Adipocyte (in vitro differentiated cells): Measurements from ENCODE around the gene HOXC11.
A peak's percentile ranks its signal among the peaks of the same experiment; 100 is the strongest.

Experiments
- DNase-seq: peaks from one replicate; pipeline ENCODE4 v3.0.0-alpha.2; 2015; ENCODE audit warnings: low read depth
- H3K27me3 ChIP-seq: replicated peaks from 2 replicates; pipeline ENCODE4 v1.7.0; 2013; ENCODE audit warnings: mild to moderate bottlenecking, low read length, moderate library complexity; ENCODE audit not compliant: control insufficient read depth, insufficient read depth
- H3K36me3 ChIP-seq: 2 replicates; pipeline ENCODE4 v1.7.0; 2013; ENCODE audit warnings: low read length, mild to moderate bottlenecking, moderate library complexity; ENCODE audit not compliant: control insufficient read depth, insufficient read depth, severe bottlenecking
- H3K4me1 ChIP-seq: 2 replicates; pipeline ENCODE4 v1.7.0; 2013; ENCODE audit warnings: mild to moderate bottlenecking, low read length, moderate library complexity; ENCODE audit not compliant: control insufficient read depth, insufficient read depth
- H3K4me3 ChIP-seq: 2 replicates; pipeline ENCODE4 v1.7.0; 2013; ENCODE audit warnings: mild to moderate bottlenecking, low read length, moderate library complexity
- H3K9ac ChIP-seq: 2 replicates; pipeline ENCODE4 v1.7.0; 2013; ENCODE audit warnings: mild to moderate bottlenecking, low read length, moderate library complexity
- H3K9me3 ChIP-seq: 2 replicates; pipeline ENCODE4 v1.7.0; 2013; ENCODE audit warnings: mild to moderate bottlenecking, low read length, moderate library complexity; ENCODE audit not compliant: control insufficient read depth

Gene HOXC11

DNA sequence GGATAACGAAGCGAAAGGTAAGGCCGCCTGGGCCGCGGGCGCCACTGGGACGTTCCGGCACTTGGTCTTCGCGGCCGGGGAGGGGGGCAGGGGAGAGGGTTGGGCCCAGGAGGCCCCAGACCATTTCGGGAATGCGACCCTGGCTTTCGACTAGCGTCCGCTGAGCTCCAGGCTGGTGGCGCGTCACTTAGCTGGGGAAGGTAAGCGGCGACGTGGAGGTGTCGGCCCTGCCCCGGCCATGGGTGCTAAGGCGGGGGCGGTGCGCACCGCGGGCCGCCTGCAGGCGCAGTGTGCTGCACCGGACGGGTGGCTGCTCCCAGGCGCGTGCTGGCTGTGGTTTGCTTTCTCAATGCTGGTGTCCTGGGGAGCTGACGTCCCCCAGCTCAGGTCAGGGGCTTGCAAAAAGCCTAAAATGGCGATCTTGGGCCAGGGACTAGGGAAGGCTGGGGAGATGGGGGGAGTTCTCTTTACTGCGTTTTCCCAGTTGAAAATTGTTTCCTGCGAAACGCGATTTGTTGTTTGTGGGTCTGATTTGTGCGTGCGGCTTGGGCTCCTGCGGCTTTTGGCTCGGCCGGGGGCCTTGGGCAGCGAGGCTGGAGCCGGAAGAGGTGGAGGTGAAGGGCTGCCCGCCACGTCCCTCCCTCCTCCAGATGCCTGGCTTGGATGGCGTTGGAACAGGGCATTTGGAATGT lies 13.2 kb downstream of the HOXC11 start:
- peak overlapping the region; percentile 92 for H3K4me3 ChIP-seq
- peak overlapping the region; percentile 96 for H3K9ac ChIP-seq
- H3K36me3 ChIP-seq = no peaks in the 10 kb centered on the region
- peaks cover 38% of the 10 kb centered on the region for H3K4me1 ChIP-seq
- no peaks in the 10 kb centered on the region for H3K27me3 ChIP-seq
- H3K9me3 ChIP-seq = no peaks in the 10 kb centered on the region
- no peak for DNase-seq

DNA sequence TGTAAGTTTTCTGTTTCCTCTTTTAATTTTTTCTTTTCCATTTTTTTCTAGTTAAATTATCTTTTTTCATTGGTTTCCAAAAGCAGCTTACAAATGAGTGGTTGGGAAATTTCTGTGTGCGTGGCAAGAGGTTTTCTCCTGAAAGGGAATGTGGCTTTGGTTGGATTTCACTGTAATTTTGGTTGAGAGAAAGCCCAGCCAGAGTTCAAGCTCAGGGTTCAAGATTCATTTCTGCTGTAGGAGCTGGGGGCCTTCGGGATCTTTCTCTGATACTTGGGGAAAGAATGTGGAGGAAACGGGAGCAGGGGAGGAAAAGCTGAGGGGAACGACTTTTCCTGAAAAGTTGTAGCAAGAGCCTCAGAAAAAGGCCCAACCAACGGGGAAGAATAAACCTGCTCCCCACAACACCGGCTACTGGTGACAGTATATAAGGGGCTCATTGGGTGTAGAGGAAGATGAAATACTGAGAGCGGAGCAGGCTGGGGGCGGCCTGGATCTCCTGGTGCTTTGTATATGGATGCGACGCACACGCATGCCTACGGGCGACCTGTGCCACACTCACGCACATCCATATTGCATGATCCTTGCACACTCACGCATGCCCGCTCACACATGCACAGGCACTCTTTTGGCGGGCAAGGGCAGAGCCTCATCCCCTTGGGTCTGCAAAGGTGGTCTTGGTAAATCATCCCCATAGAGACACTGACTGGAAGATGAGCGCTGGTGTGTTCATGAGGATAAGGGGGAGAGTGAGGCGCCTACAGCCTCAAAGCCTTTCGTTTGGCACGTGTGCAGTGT lies 14.0 kb downstream of the HOXC11 start:
- Histone ChIP-seq H3K4me1 (peaks cover 46% of the 10 kb centered on the region), H3K4me3 (peak overlapping the region; percentile 92), H3K36me3 (no peaks in the 10 kb centered on the region), H3K9ac (peak overlapping the region; percentile 96), H3K27me3 (no peaks in the 10 kb centered on the region), H3K9me3 (no peaks in the 10 kb centered on the region)
- no peak for DNase-seq

DNA sequence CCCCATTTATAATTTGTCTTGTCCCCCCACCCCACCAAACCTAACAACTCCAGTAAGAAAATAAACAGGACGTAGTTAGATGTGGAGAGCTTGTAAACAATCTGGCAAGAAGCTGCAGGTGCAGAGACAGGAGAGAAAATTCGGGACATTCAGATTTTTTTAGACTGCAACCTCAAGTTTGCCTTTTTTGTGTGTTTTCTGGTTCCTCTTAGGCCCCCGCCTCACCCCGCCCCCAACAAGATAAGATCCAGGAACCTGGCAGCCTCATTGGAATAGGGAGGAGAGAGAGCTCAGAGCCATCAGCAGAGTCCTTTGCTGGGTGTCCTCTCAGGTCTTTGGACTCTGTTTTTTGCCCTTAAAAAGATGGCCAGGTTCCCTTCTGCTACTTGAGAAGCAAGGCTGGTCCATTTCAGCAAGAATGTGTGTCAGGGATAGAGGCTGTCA lies 14.9 kb downstream of the HOXC11 start:
- H3K4me1 ChIP-seq = peaks cover 55% of the 10 kb centered on the region
- H3K27me3 ChIP-seq = no peaks in the 10 kb centered on the region
- DNase-seq = no peak
- H3K9ac ChIP-seq = peak overlapping the region; percentile 96
- no peaks in the 10 kb centered on the region for H3K36me3 ChIP-seq
- peak overlapping the region; percentile 92 for H3K4me3 ChIP-seq
- H3K9me3 ChIP-seq = no peaks in the 10 kb centered on the region

DNA sequence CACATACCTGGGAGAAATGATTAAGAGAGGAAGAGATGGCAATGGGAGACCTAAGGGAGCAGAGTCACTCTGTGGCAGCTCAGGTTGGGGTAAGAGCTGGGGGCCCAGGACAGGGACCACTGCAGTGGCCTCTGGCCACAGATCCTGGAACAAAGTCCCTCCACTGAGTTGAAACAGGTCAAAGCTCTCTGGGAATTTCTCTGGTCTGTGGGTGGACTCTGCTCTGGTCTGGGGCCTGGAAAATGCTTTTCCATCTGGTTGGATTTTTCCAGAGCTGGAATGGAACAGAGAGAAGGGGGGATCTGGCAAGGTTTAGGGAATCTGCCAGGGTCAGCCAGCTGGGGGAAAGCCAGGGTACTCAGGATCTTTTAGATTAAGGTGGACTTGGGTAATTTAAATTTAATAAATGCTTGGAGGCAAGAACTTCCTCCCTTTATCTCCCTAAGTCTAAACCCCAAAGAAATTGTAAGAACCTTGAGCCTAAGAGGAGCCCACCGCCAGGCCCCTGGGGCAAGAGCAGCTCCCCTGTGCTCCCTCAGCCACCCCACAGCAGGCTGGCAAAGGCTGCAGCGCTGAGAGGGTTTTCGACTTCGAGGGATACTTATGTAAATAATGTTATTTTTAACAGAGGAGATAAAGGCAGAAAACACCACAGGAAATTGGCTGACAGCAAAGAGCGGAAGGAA lies 15.8 kb downstream of the HOXC11 start:
- Histone ChIP-seq H3K9me3 (no peaks in the 10 kb centered on the region), H3K27me3 (no peaks in the 10 kb centered on the region), H3K4me3 (peak overlapping the region; percentile 92), H3K9ac (peak overlapping the region; percentile 96), H3K4me1 (peaks cover 64% of the 10 kb centered on the region), H3K36me3 (no peaks in the 10 kb centered on the region)
- DNase-seq = no peak

DNA sequence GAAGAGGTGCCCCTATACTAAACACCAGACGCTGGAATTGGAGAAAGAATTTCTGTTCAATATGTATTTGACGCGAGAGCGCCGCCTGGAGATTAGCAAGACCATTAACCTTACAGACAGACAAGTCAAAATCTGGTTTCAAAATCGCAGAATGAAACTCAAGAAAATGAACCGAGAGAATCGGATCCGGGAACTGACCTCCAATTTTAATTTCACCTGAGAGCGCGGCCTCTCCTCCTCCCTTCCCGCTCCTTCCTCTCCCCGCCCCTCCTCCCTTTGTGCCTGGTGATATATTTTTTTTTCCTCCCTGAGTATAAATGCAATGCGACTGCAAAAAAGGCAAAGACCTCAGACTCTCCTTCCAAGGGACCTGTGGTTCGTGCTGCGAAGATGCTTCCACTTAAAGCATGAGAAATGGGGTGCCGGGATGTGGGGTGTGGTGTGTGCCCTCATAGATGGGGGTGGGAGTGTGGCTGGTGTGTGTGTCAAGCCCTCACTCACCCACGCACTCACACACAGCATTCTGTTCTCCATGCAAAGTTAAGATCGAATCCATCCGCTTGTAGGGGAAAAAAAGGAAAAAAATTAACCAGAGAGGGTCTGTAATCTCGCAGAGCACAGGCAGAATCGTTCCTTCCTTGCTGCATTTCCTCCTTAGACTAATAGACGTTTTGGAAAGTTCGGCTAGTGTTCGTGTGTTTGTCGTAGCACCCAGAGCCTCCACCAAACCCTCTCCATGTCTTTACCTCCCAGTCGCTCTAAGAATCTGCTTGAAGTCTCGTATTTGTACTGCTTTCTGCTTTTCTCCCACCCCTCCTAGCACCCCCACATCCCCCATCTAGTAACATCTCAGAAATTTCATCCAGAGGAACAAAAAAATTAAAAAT lies 16.5 kb downstream of the HOXC11 start:
- no peaks in the 10 kb centered on the region for H3K36me3 ChIP-seq
- H3K4me3 ChIP-seq = peak overlapping the region; percentile 92
- H3K9ac ChIP-seq = peak overlapping the region; percentile 96
- DNase-seq = peak; percentile 72
- H3K9me3 ChIP-seq = no peaks in the 10 kb centered on the region
- H3K4me1 ChIP-seq = peaks cover 64% of the 10 kb centered on the region
- H3K27me3 ChIP-seq = no peaks in the 10 kb centered on the region

DNA sequence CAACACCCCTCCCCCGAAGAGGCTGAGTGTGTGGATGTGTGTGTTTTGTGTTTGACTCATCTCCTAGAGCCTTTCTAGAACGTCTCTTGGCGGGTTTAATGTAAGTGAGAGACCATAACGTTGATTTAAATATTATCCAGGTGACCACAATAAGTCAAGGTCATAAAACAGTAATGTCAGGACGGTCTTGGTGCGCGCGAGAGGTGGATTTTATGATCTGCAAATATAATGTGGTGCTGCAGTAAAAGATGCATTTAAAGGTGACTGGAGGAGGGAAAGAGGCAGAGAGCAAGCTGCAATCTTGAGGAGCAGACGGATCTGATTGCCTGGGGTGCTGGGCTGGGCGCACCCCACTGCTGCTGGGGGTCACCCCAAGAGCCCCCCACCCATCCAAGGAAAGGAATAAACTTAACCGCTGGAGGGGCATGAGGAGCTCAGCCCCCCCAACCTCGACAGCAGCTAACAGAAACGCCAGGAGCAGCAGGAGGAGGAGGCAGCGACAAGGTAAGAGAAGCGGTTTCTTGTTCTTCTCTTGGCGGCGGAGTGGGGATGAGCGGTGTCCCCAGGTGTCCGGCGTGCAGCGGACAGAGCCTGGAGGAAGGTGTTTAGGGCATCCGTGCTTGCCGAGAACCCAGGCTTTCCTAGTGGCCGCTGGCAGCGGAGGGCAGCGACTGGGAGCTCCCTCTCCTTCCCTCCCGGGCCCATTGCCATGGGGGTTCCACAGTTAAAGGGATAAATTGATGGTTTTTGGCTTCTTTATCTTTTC lies 17.6 kb downstream of the HOXC11 start:
- no peaks in the 10 kb centered on the region for H3K36me3 ChIP-seq
- no peak for DNase-seq
- H3K27me3 ChIP-seq = no peaks in the 10 kb centered on the region
- H3K4me3 ChIP-seq = peak overlapping the region; percentile 92
- H3K4me1 ChIP-seq = peaks cover 64% of the 10 kb centered on the region
- no peaks in the 10 kb centered on the region for H3K9me3 ChIP-seq
- peak overlapping the region; percentile 96 for H3K9ac ChIP-seq

DNA sequence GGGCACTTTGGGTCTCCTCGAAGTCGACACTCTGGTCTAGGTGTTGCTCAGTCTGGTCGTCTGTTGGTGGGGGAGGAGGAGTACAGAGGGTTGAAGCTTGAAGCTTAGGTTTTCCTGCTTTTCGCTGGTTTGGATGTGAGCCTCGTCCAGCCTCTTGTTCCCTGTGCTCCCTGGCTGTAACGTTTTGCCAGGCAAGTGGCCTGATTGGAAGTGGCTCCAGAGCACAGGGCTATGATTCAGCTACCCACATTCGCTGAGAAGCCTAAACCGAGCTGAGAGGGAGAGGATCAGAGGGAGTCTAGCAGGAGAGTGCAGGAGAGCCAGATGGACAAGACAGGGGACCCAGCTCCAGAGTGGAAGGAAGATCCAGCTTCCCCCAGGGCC lies 18.1 kb downstream of the HOXC11 start:
- Histone ChIP-seq H3K9ac (peak overlapping the region; percentile 96), H3K36me3 (no peaks in the 10 kb centered on the region), H3K27me3 (no peaks in the 10 kb centered on the region), H3K4me1 (peaks cover 64% of the 10 kb centered on the region), H3K9me3 (no peaks in the 10 kb centered on the region), H3K4me3 (peak overlapping the region; percentile 92)
- DNase-seq = no peak

DNA sequence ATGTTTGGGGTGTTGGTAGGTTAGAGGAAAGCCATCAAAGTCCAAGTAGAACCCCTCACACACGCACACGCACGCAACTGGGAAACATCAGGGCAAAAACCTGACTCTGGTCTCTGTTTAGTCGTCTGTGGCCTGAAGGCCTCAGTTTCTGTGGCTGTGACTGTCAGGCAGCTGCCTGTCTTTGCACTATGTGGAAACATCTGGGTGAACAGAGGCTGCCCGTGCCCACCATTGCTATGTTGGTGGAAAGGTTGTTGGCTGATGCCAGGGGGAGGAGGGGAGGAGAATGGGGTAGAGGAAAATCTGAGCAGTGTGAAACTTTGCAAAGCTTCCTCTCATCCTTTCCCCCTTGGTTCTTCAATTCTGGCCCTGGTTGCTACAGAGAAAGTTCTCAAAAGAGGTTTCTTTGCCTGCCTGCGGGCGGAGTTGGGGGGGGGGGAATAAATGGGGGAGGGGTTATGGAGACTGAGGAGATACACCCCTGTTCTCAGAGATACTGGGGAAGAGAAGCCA lies 19.5 kb downstream of the HOXC11 start:
- peak overlapping the region; percentile 92 for H3K4me3 ChIP-seq
- H3K27me3 ChIP-seq = no peaks in the 10 kb centered on the region
- H3K9me3 ChIP-seq = no peaks in the 10 kb centered on the region
- peaks cover 71% of the 10 kb centered on the region for H3K4me1 ChIP-seq
- no peak for DNase-seq
- peak overlapping the region; percentile 96 for H3K9ac ChIP-seq
- no peaks in the 10 kb centered on the region for H3K36me3 ChIP-seq

DNA sequence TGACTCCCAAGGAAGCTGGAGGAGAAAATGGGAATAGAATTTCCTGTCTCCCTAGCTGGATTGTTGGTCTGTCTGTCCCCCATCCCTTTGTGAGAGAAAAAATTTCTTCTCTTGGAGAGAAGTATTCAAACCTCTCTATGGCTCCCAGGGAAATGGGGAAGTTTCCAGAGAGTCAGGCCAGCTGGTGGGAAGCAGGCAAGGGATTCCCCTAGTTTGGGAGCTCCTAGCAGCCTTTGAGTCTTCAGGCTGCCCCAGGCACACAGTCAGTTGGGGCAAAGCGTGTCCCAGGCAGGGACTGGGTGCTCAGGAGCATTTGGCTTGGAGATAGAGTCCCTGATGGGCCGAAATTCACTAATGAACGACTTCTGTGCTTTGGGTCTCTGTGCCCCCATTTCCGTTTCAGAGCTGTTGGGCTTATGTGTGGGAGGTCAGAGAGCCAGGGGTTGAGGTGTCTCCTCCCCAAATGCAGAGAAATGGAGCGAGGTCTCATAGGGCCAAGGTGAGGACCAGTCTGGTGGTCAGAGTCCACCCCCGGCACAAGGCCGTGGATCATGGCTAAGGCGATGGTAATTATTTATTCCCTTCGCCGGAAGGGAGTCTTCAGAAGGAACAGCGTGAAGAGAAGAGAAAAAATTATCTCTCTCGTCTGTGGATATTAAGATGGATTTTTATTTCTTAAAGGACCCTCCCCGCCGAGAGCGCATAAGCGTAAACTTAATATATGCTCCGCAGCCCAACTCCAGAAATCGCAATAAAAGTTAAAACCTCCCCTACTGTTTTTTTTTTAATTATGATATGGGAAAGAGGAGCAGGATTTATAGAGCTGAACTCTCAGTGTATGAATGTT lies 20.5 kb downstream of the HOXC11 start:
- no peak for DNase-seq
- no peaks in the 10 kb centered on the region for H3K27me3 ChIP-seq
- H3K4me3 ChIP-seq = peak overlapping the region; percentile 94
- peak overlapping the region; percentile 96 for H3K9ac ChIP-seq
- no peaks in the 10 kb centered on the region for H3K36me3 ChIP-seq
- peaks cover 71% of the 10 kb centered on the region for H3K4me1 ChIP-seq
- no peaks in the 10 kb centered on the region for H3K9me3 ChIP-seq

DNA sequence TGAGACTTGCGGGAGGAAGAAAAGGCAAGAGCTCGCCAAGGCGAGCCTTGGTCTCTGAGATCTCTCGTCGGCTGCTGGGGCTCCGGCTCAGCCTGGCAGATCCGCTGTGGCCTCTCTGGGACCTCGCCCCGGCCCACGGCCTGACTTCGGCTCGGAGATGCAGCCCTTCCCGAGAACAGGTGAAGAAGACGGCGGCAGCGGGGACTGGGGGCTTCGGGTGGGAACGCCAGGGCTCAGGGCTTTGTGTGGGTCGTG lies 21.0 kb downstream of the HOXC11 start:
- Histone ChIP-seq H3K9ac (peak overlapping the region; percentile 96), H3K4me3 (peak overlapping the region; percentile 94), H3K9me3 (no peaks in the 10 kb centered on the region), H3K4me1 (peaks cover 71% of the 10 kb centered on the region), H3K36me3 (no peaks in the 10 kb centered on the region), H3K27me3 (no peaks in the 10 kb centered on the region)
- no peak for DNase-seq
